Astrocyte of the cerebellum (primary cell): ENCODE measurements around the gene BATF2.
A peak's percentile ranks its signal among the peaks of the same experiment; 100 is the strongest.

Experiments used
- DNase-seq: peaks from one replicate; pipeline ENCODE4 v3.0.0-alpha.2; 2011; ENCODE audit warnings: low read depth
- H3K4me3 ChIP-seq: 2 replicates; pipeline ENCODE4 v1.5.1; 2011; ENCODE audit warnings: mild to moderate bottlenecking, low read depth, low read length, moderate library complexity
- CTCF ChIP-seq: IDR thresholded peaks from 2 replicates; pipeline ENCODE4 v1.5.1; 2012; ENCODE audit warnings: low read length, low read depth, moderate library complexity, mild to moderate bottlenecking; ENCODE audit errors: missing control alignments
- in situ Hi-C: cut with HindIII; loops from 2 replicates; pipeline ENCODE4 v1.10.0; 2017; ENCODE audit warnings: low sequenced_read_pairs

BATF2 gene, protein sequence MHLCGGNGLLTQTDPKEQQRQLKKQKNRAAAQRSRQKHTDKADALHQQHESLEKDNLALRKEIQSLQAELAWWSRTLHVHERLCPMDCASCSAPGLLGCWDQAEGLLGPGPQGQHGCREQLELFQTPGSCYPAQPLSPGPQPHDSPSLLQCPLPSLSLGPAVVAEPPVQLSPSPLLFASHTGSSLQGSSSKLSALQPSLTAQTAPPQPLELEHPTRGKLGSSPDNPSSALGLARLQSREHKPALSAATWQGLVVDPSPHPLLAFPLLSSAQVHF

GRCh38 chr11:64996710-64997380 lies at the start of gene BATF2:
BATF2 (minus strand) TSS chr11:64996971; CDS start chr11:64996914, 57 bp downstream.
- in situ Hi-C loops = no loop called here
- no peak for DNase-seq
- TF ChIP-seq CTCF = peak; percentile 19
- H3K4me3 ChIP-seq = no peak within 1 kb of the TSS

- no peak for DNase-seq
- no peak for TF ChIP-seq CTCF
- no peak overlapping the region for H3K4me3 ChIP-seq
- in situ Hi-C loops = no loop called here
Observed at GRCh38 chr11:65045728-65046127, 49.0 kb upstream of the BATF2 start.

- no peak overlapping the region for H3K4me3 ChIP-seq
- in situ Hi-C loops = no loop called here
- TF ChIP-seq CTCF = no peak
- DNase-seq = no peak
Observed at GRCh38 chr11:65045061-65045460, 48.3 kb upstream of the BATF2 start.

- in situ Hi-C loops = no loop called here
- no peak for TF ChIP-seq CTCF
- H3K4me3 ChIP-seq = no peak overlapping the region
- DNase-seq = no peak
Observed at GRCh38 chr11:65043881-65044501, 47.2 kb upstream of the BATF2 start.

GRCh38 chr11:65042891-65043290 lies 46.1 kb upstream of the BATF2 start:
- in situ Hi-C loops = no loop called here
- H3K4me3 ChIP-seq = no peak overlapping the region
- DNase-seq = no peak
- no peak for TF ChIP-seq CTCF

DNA sequence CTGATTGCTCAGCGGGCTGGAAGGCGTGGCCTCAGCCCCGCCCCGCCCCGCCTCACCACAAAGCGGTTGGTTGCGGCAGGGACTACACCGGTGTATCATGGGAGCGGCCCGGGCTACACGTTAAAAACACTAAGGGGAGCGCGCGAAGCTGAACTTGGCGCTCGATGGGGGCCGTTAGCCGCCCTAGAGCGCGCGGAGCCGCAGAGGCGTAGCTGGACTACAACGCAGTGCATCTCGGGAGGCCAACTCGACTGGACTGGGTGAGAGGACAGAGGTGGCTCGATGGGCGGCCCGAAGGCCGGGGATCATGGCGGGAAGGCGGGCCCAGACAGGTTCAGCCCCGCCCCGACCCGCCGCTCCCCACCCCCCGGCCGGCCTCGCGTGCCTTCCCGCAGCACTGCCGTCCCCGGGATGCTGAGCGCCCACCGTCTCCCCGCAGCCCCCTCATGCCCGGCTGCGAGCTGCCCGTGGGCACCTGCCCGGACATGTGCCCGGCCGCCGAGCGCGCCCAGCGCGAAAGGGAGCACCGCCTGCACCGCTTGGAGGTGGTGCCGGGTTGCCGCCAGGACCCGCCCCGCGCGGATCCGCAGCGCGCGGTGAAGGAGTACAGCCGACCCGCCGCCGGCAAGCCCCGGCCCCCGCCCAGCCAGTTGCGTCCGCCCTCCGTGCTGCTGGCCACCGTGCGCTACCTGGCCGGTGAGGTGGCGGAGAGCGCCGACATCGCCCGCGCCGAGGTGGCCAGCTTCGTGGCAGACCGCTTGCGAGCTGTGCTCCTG lies 44.3 kb upstream of the BATF2 start, which contains the start of gene SAC3D1:
Gene SAC3D1 (plus strand): TSS at position 364 of the 776 bp plus-strand sequence. CDS start 83 bp downstream, at position 447.
- peak within 1 kb of the TSS; percentile 64 for H3K4me3 ChIP-seq
- in situ Hi-C loops = no loop called here
- TF ChIP-seq CTCF = no peak
- DNase-seq = peak; percentile 85
